HEK293 (cell line): Measurements from ENCODE around the gene RASA2.
"Not testable (repeated sequence)": the region's sequence is repeated elsewhere in the genome, so short reads cannot be mapped to it uniquely, and the experiment has no call there.

Experiments used
- CTCF ChIA-PET: fragments of 350-600 bp; formaldehyde crosslinking; extraction: SDS; loops from one replicate; lab custom pipeline; 2021; ENCODE audit warnings: antibody characterized with exemption; lab: Yijun Ruan, JAX
- POLR2A ChIA-PET: fragments of 300-600 bp; formaldehyde crosslinking; extraction: SDS; loops from one replicate; lab custom pipeline; 2020; ENCODE audit warnings: antibody characterized with exemption, inconsistent platforms; lab: Yijun Ruan, JAX
- H3K27ac ChIP-seq: fragments of 200-500 bp; sonication (Bioruptor generic); 2 replicates; pipeline ENCODE4 v1.5.1; 2014; ENCODE audit warnings: low read depth, low read length, control low read depth, inconsistent platforms; ENCODE audit errors: extremely low read depth
- H3K36me3 ChIP-seq, 2 experiments: fragments of 200-500 bp in 1 of 2; sonication (Bioruptor generic) in 1 of 2; 1 replicate in 1 of 2; 2 replicates in 1 of 2; pipeline ENCODE4 v1.5.1; 2014 to 2017; ENCODE audit warnings: inconsistent platforms in 2 of 2, low read length in 2 of 2; ENCODE audit not compliant: control insufficient read depth in 2 of 2, insufficient read depth in 1 of 2
- H3K4me1 ChIP-seq: fragments of 200-500 bp; sonication (Bioruptor generic); 2 replicates; pipeline ENCODE4 v1.5.1; 2014; ENCODE audit warnings: mild to moderate bottlenecking, low read length, inconsistent platforms; ENCODE audit not compliant: control insufficient read depth, insufficient read depth
- H3K4me3 ChIP-seq: 2 replicates; pipeline ENCODE4 v1.5.1; 2011; ENCODE audit warnings: low read depth, mild to moderate bottlenecking, control low read depth, low read length, moderate library complexity
- H3K9me3 ChIP-seq: fragments of 200-500 bp; sonication (Bioruptor generic); 2 replicates; pipeline ENCODE4 v1.5.1; 2014; ENCODE audit warnings: low read depth, low read length, inconsistent platforms; ENCODE audit not compliant: control insufficient read depth, insufficient read depth
- ATF2 ChIP-seq: fragments of 450-650 bp; formaldehyde crosslinking; IDR thresholded peaks from 2 replicates; pipeline ENCODE4 v1.5.1; 2016; ENCODE audit warnings: missing biosample characterization, missing genetic modification characterization, low read depth
- CTCF ChIP-seq: fragments of 450-650 bp; formaldehyde crosslinking; IDR thresholded peaks from 2 replicates; pipeline ENCODE4 v1.5.1; 2016; ENCODE audit warnings: missing biosample characterization, missing genetic modification characterization
- GLI2 ChIP-seq: fragments of 450-650 bp; formaldehyde crosslinking; IDR thresholded peaks from 2 replicates; pipeline ENCODE4; 2017; ENCODE audit warnings: missing biosample characterization, missing genetic modification characterization, low read depth, borderline replicate concordance
- GLI4 ChIP-seq: fragments of 450-650 bp; formaldehyde crosslinking; IDR thresholded peaks from 2 replicates; pipeline ENCODE4 v1.5.1; 2016; ENCODE audit warnings: missing biosample characterization, missing genetic modification characterization
- HOXD13 ChIP-seq: sonication (generic); formaldehyde crosslinking; IDR thresholded peaks from 2 replicates; pipeline ENCODE4 v1.8.0; 2022; ENCODE audit warnings: missing genetic modification reagents, borderline replicate concordance
- SETDB1 ChIP-seq: IDR thresholded peaks from one replicate; pipeline ENCODE4 v1.6.1; 2017; ENCODE audit warnings: mild to moderate bottlenecking, low read length, moderate library complexity, mixed read lengths; ENCODE audit not compliant: insufficient read length
- ZFHX2 ChIP-seq: fragments of 450-650 bp; formaldehyde crosslinking; conservative IDR thresholded peaks from 2 replicates; pipeline ENCODE4 v1.5.1; 2016; ENCODE audit warnings: missing biosample characterization, missing genetic modification characterization
- ZNF112 ChIP-seq: fragments of 450-650 bp; formaldehyde crosslinking; IDR thresholded peaks from 2 replicates; pipeline ENCODE4 v1.5.0; 2017; ENCODE audit warnings: missing biosample characterization, missing genetic modification characterization
- ZNF292 ChIP-seq: fragments of 450-650 bp; formaldehyde crosslinking; IDR thresholded peaks from 2 replicates; pipeline ENCODE4 v1.5.1; 2016; ENCODE audit warnings: low read depth, missing biosample characterization, missing genetic modification characterization, borderline replicate concordance
- ZNF571 ChIP-seq: fragments of 450-650 bp; formaldehyde crosslinking; IDR thresholded peaks from 2 replicates; pipeline ENCODE4 v1.5.0; 2017; ENCODE audit warnings: missing biosample characterization, missing genetic modification characterization
- ZNF610 ChIP-seq: fragments of 450-650 bp; formaldehyde crosslinking; IDR thresholded peaks from 2 replicates; pipeline ENCODE4 v1.5.1; 2016; ENCODE audit warnings: missing biosample characterization, missing genetic modification characterization, borderline replicate concordance
- ZNF791 ChIP-seq: fragments of 450-650 bp; formaldehyde crosslinking; IDR thresholded peaks from 2 replicates; pipeline ENCODE4 v1.5.1; 2016; ENCODE audit warnings: missing biosample characterization, missing genetic modification characterization
- ZNF837 ChIP-seq: fragments of 450-650 bp; formaldehyde crosslinking; IDR thresholded peaks from 2 replicates; pipeline ENCODE4 v1.5.1; 2016; ENCODE audit warnings: missing biosample characterization, missing genetic modification characterization
- TF ChIP-seq, protein P1 (sequence below): fragments of 450-650 bp; formaldehyde crosslinking; IDR thresholded peaks from 2 replicates; pipeline ENCODE4 v1.5.1; 2016; ENCODE audit warnings: missing biosample characterization, missing genetic modification characterization

RASA2 gene

GRCh38 chr3:141530415-141530768 lies 43.6 kb downstream of the RASA2 start:
- ChIA-PET CTCF (interaction anchor here (0.7 to 0.8 kb wide), 2 partner anchors 51 to 1193 kb away, joined by 4 read pairs; no protein-coding TSS in a partner anchor), POLR2A (no interaction called here)
- H3K9me3 ChIP-seq: no peaks in the 10 kb centered on the region
- no peak overlapping the region for H3K4me3 ChIP-seq
- no peaks in the 10 kb centered on the region; the same call in 1 of the 2 replicates for H3K4me1 ChIP-seq
- TF ChIP-seq ZNF112 (no peak), ZFHX2 (tag by site-specific recombination) (0 out of 2 replicates have a peak, but pooled peaks have one; percentile 6)
- TF ChIP-seq, all 188 proteins: peak for 1
- Histone ChIP-seq H3K36me3 (peaks cover 0 to 2% of the 10 kb centered on the region in 2 experiments; a peak in 1 of 3 replicates), H3K27ac (no peak overlapping the region)

- H3K4me1 ChIP-seq: no peaks in the 10 kb centered on the region; the same call in 1 of the 2 replicates
- TF ChIP-seq GLI4 (tag by site-specific recombination) (no peak), ZNF610 (tag by site-specific recombination) (no peak), GLI2 (tag by site-specific recombination) (no peak), ZNF837 (tag by site-specific recombination) (no peak), ZNF791 (tag by site-specific recombination) (no peak), SETDB1 (no peak), CTCF (tag by site-specific recombination) (no peak), ZNF292 (tag by site-specific recombination) (no peak), HOXD13 (CRISPR knock-in tag) (no peak), ATF2 (tag by site-specific recombination) (no peak), ZNF571 (tag by site-specific recombination) (no peak)
- TF ChIP-seq, protein P1, sequence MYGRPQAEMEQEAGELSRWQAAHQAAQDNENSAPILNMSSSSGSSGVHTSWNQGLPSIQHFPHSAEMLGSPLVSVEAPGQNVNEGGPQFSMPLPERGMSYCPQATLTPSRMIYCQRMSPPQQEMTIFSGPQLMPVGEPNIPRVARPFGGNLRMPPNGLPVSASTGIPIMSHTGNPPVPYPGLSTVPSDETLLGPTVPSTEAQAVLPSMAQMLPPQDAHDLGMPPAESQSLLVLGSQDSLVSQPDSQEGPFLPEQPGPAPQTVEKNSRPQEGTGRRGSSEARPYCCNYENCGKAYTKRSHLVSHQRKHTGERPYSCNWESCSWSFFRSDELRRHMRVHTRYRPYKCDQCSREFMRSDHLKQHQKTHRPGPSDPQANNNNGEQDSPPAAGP (tag by site-specific recombination): no peak
- no peak overlapping the region for H3K4me3 ChIP-seq
- H3K9me3 ChIP-seq: no peaks in the 10 kb centered on the region
- ChIA-PET CTCF (no interaction called here), POLR2A (no interaction called here)
- H3K36me3 ChIP-seq: peaks cover 0 to 12% of the 10 kb centered on the region in 2 experiments; a peak in 1 of 3 replicates
- no peak overlapping the region for H3K27ac ChIP-seq
Observed at GRCh38 chr3:141532609-141533008, 45.8 kb downstream of the RASA2 start.

DNA sequence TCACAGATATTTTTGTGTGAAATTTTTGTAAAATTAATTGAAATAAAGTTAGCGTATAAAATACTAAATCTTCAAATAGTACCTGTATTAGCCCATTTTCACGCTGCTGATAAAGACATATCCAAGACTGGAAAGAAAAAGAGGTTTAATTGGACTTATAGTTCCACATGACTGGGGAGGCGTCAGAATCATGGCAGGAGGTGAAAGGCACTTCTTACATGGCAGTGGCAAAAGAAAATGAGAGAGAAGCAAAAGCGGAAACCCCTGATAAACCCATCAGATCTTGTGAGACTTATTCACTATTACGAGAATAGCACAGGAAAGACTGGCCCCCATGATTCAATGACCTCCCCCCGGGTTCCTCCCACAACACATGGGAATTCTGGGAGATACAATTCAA lies 49.2 kb downstream of the RASA2 start:
- H3K4me3 ChIP-seq, H3K4me1 ChIP-seq, H3K27ac ChIP-seq: not testable (repeated sequence)
- TF ChIP-seq SETDB1: peak; percentile 53
- TF ChIP-seq, all 188 proteins: peak for 1; not testable (repeated sequence) for 187
- POLR2A ChIA-PET: interaction anchor here (0.6 kb wide), 2 partner anchors 71 to 747 kb away, joined by 3 to 6 read pairs; no protein-coding TSS in a partner anchor
- CTCF ChIA-PET: interaction anchor here (0.6 kb wide), 1 partner anchor 42 kb away, joined by 3 read pairs; no protein-coding TSS in a partner anchor
- not testable (repeated sequence) for H3K9me3 ChIP-seq
- H3K36me3 ChIP-seq: peaks cover 0 to 12% of the 10 kb centered on the region in 2 experiments; a peak in 1 of 3 replicates
